ENCODE results near the gene MB21D2.
"Not testable (repeated sequence)": the region's sequence is repeated elsewhere in the genome, so short reads cannot be mapped to it uniquely, and the experiment has no call there.

MB21D2 gene, protein sequence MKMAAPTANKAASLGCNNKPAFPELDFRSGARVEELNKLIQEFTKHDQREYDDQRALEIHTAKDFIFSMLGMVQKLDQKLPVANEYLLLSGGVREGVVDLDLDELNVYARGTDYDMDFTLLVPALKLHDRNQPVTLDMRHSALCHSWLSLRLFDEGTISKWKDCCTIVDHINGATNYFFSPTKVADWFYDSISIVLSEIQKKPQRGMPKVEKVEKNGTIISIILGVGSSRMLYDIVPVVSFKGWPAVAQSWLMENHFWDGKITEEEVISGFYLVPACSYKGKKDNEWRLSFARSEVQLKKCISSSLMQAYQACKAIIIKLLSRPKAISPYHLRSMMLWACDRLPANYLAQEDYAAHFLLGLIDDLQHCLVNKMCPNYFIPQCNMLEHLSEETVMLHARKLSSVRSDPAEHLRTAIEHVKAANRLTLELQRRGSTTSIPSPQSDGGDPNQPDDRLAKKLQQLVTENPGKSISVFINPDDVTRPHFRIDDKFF

DNA sequence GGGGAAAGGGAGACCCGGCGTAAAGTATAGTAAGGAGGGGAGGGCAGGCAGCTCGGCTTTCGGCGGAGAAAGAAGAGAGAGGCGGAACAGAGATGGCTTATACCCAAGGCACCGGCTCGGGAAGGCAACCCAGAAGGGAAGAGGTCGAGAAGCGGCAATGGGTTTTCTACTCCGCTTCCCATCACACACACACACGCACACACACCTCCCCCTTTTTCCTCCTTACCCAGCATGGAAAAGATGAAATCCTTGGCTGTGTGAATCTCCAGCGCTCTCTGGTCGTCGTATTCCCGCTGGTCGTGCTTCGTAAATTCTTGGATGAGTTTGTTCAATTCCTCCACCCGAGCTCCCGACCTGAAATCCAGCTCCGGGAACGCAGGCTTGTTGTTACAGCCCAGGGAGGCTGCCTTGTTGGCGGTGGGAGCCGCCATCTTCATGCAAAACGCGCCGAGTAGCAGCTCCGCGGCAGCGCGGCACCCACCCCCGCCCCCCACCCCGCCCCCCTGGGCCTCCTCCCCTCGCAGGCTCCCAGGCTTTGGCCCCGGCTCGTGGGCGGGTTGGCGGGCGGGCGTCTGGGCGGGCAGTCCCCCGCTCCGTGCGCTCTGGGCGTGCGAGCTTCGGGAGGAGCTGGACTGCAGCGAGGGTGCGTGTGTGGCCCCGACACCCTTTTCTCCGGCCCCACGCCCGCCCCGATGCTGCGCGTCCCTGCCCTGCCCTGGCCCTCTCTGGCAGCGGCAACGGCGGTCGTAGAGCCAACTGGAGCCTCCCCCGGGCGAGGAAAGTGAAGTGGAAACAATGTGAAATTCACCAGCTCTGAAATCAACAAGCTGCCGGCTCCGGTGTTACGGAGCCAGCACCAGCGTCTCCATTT, at the start of gene MB21D2:
Gene MB21D2 (minus strand): TSS at position 453 of the 871 bp plus-strand sequence. CDS start 16 bp downstream, at position 437.
- DNase-seq (ENCODE audit: low read depth) = no peak

DNA sequence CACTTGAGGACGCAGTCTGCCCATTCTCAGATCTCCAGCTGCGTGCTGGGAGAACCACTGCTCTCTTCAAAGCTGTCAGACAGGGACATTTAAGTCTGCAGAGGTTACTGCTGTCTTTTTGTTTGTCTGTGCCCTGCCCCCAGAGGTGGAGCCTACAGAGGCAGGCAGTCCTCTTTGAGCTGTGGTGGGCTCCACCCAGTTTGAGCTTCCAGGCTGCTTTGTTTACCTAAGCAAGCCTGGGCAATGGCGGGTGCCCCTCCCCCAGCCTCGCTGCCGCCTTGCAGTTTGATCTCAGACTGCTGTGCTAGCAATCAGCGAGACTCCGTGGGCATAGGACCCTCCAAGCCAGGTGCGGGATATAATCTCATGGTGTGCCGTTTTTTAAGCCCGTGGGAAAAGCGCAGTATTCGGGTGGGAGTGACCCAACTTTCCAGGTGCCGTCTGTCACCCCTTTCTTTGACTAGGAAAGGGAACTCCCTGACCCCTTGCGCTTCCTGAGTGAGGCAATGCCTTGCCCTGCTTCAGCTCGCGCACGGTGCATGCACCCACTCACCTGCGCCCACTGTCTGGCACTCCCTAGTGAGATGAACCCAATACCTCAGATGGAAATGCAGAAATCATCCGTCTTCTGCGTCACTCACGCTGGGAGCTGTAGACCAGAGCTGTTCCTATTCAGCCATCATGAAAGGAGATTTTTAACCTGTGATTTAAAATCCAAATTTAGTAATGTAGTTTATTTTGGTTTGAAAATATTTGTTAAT, 47.5 kb upstream of the MB21D2 start:
- not testable (repeated sequence) for DNase-seq (ENCODE audit: low read depth)

DNA sequence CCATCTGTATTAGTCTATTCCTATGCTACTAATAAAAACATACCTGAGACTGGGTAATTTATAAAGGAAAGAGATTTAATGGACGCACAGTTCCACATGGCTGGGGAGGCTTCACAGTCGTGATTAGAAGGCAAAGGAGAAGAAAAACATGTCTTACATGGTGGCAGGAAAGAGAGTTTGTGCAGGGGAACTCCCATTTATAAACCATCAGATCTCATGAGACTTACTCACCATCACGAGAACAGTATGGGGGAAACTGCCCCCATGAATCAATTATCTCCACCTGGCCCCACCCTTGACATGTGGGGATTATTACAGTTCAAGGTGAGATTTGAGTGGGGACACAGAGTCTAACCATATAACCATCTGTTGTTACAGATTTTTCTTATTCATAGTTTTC, 42.1 kb upstream of the MB21D2 start:
- no peak for DNase-seq (ENCODE audit: low read depth)

DNA sequence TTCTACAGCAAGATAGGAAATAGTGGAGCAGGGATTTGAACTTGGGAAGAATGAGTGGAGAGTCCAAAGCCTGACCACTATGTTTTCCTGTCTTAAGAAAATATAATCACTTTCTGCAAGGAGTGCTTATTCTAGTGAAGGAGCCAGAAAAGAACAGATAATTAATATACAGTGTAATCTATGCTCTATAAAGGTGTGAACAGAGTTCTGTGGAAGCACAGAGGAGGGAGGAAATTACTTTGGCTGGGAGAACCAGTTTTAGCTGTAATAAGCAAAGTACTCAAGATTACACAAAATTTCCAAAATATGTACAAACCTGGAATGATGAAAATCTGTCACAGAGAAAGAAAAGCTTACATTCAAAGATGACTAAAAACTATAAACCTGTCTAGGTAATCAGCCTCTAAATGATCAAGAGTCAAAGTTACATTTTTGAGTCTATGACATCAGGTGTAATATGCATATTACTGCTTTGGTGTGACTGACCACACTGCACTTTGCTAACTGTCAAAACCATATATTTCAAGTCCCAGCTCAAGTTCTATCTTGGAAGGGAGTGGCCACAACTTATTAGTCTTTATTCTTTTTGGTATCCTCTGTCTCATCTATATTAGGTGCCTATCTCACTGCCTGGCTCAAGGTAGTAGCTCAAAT, 40.7 kb upstream of the MB21D2 start:
- no peak for DNase-seq (ENCODE audit: low read depth)

DNA sequence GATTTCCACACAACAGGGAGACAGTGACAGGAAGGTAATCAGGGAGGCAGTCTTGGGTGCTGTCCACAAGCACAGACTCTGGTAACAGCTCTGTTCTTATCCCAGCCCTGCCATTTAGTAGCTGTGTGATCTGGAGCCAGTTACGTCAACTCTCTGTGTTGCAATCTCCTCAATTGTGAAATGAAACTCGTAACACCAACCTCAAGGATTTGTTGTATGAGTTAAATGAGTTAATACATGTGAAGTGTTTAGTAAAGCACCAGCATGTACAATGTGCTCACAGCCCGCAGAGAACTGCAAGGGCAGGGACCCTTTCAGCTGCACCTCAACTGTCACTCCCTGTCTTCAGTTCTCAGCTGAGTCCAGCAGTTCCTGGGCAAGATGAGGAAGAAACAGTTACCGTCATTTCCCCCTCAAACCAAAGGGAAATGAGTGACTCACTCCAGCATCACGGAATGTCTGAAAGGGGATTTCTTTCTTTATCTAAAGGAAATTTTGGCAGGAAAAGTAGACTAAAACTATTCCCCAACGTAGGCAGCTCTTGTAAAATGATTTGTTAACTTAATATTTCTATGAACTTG, 39.9 kb upstream of the MB21D2 start:
- no peak for DNase-seq (ENCODE audit: low read depth)

DNA sequence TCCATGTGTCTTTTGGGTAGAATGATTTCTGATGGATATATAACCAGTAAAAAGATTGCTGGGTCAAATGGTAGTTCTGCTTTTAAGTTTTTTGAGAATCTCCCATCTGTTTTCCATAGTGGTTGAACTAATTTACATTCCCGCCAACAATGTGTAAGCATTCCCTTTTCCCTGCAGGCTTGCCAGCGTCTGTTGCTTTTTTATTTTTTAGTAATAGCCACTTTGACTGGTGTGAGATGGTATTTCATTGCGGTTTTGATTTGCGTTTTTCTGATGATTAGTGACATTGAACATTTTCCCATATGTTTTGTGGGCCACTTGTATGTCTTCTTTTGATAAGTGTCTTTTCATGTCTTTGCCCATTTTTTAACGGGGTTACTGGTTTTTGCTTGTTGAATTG, 36.3 kb upstream of the MB21D2 start:
- DNase-seq (ENCODE audit: low read depth) = no peak

DNA sequence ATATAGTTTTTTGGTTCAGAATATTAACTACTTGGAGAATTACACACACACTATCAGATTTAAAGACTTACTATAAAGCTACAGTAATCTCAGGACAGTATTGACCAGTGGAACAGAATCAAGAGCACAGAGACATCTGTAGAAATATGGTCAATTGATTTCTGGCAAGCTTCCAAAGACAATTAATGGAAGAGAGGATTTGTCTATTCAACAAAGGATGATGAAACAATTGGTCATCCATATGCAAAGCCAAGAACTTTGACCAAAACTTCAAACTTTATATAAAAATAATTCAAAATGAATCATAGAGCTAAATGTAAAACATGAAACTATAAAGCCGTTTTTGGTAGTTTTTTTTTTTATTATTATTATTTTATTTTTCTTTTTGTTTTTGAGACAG, 29.8 kb upstream of the MB21D2 start:
- no peak for DNase-seq (ENCODE audit: low read depth)

DNA sequence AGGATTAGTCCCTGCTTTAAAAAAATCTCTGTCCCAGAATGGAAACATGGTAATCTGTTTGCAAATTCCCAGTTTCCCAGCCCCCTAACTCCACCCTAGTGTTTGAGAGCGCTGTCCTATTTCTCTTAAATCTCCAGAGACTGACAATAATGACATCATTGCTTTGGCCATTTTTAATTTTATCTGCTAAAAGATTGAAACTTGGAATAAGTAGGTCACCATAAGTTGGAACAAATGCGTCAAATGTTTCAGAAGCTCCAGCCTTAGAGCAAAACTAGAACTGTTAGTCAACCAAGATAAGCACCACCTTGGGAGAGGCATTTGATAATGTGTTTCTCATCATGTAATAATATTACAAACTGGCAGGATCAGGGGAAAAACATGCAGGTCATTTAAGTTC, 25.7 kb upstream of the MB21D2 start:
- DNase-seq (ENCODE audit: low read depth) = no peak

DNA sequence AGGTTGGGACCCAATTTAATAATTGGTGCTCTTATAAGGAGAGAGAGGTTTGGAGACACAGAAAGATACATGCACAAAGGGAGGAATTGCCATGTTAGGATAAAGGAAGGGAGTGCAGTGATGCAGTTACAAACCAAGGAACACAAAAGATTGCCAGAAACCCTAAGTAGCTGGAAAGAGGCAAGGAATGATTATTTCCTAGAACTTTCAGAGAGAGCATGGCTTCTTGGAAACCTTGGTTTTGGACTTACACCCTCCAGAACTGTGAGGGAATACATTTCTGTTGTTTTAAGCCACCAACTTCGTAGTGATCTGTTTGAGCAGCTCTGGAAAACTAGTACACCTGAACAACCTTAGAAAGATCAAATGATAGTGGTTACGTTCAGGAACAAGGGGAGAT, 25.0 kb upstream of the MB21D2 start:
- no peak for DNase-seq (ENCODE audit: low read depth)

DNA sequence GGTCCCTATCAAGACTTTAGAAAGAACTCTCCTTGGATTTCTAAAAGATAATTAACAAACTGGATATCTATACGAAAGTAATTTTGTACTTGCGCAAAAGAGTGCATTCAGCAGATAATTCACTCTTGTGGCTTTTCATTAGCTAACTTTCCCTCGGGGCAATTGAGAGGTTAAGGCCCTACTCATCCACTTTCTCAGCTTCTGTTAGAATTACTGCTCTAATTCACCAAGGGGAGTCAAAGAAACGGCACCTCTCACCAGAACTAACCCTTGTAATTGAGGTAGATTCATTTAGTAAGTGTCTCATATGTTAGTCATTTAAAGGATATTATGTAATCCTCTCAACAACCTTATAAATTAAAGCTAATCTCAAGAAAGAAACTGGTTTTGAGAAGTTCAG, 22.5 kb upstream of the MB21D2 start:
- no peak for DNase-seq (ENCODE audit: low read depth)

DNA sequence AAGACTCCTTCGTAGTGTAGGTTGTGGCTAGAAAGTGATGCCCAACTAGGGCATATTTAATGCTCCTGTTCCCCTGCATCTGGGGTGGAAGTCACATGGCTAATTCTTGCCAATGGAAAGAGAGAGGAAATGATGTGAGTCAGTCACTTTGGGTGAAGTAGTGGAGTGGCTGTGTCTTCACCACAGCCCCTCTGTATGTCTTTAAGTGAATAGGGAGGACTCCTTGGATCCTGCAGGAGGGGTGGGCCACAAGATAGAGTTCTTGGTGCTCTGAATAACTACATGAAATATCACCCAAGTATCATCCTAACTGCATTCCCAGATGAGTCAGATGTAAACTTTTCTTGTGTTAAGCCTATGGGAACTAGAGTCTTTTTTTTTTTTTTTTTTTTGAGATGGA, 17.8 kb upstream of the MB21D2 start:
- DNase-seq (ENCODE audit: low read depth) = no peak

DNA sequence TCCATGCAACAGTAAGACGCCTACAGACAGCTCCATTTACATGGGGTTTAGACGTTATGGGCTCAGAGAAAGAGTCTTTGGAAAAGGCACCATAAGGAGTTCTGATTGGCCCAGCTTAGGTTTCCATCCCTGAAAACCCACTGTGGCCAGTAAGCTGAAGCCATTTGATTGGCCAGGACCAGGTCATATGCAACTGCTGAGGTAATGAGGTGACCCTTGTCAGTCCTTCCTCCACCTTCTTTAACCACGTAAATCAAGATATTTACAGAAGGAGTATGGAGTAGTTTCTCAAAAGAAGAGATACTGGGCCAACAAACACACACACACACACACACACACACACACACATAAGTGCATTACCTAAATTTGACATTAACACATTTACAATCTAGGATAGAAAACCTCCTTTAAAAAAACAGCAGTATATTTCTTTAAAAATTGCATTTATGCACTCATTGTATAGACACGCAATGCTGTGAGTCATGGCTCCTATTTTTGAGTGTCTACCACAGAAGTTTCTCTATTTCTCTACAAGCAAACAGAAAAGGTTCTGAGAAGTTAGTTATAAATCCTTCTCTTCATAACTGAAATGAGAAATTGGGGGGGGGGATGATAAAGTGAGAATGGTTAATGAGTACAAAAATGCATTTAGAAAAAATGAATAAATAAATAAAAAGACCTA, 16.3 kb upstream of the MB21D2 start:
- DNase-seq (ENCODE audit: low read depth) = no peak

DNA sequence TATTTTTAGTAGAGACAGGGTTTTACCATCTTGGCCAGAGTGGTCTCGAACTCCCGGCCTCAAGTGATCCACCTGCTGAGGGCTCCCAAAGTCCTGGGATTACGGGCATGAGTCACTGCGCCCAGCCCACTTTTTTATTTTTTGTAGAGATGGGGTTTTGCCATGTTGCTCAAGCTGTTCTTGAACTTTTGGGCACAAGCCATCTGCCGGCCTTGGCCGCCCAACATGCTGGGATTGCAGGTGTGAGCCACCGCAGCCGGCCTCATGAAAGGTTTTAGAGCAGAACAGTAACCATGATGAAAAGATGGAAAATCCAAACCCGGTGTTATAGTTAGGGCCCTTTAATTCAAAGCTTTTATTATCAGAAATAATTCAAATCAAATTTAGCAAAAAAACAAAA, 15.6 kb upstream of the MB21D2 start:
- no peak for DNase-seq (ENCODE audit: low read depth)

DNA sequence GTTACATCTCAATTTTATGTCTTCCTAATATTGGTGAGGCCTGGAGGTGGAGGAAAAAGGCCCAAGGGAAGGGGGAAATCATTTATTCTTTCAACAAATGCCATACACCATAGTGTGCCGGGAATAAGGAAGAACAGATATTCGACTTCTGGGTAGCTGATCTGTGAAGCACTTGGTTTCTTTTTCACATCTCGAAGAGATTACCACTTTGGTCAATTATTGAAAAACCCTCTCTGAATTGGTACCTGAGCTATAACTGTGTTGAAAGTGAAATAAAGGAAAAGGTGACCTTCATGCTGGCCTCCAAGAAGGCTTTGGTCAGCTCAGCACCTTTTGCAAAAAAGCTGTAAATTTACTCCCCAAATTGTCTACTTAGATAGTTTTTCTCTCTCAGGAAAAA, 14.2 kb upstream of the MB21D2 start:
- DNase-seq (ENCODE audit: low read depth) = no peak

DNA sequence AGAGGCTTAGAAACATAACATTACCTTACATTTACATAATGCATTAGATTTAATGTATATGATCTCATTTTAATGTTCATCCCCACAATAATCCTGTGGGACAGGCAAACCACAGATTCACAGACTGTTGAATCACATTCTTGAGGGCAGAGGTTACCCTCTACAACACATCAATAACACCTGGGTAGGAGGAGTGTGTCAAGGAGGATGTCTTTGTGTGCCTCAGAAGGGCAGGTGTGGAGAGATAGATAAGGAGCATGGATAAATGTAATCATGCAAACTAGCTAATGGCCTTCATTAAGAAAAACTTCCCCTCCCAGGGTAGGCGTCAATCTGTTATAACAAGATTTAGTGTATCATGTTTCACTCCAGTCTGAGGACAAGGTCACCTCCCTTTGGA, 12.9 kb upstream of the MB21D2 start:
- no peak for DNase-seq (ENCODE audit: low read depth)

DNA sequence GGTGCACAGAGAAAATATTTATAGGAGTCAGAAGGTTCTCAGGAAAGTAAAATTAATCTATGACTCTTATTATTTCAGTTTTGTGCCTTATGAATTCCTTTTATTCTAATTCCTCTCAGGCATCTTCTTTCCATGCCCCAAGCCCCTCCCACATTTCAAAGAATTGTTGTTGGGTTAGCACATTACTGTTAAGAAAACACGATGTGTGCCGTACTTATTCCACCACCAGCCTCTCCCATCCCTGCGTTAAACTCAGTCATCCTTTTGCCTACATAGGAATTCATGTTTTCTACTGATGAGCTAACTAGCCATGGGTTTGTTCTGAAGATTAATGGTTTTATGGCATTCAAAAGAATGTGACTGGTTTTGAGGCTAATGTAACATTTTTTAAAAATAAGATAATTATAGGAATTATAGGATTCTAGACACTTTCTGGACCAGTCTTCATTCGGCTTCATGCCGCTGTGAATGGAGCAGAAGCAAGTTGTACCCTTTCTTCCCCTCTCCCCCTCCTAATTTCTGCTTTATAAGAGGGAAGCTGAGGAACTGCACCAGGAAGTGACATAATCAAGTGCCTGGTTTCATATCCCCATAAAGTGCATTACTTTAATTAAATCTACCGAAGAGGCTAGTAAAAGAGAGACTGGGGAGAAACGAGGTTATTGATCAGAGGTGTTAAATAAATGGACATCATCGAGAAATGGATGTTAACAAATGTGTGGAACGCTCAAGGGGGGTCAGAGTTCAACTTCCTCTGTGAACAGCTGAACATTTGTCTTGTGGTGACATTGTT, 12.3 kb upstream of the MB21D2 start:
- DNase-seq (ENCODE audit: low read depth) = no peak

DNA sequence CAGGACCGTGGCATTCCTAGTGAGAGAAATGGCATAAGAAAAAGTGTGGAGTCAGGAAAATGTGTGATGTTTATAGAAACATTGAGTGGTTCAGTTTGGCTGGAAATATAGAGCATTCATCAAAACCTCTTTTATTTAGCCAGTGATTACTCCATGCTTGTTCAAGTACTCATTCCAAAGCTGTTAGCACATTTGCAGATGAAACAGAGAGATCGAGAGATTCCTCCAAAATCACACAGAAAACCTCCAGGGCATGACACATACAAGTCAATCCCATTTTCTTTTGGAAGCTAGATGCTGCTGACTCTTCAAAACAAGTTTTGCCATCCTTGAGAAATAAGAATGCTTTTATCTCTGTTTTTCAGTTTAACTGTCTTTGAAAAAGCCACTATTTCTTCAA, 11.5 kb upstream of the MB21D2 start:
- no peak for DNase-seq (ENCODE audit: low read depth)

DNA sequence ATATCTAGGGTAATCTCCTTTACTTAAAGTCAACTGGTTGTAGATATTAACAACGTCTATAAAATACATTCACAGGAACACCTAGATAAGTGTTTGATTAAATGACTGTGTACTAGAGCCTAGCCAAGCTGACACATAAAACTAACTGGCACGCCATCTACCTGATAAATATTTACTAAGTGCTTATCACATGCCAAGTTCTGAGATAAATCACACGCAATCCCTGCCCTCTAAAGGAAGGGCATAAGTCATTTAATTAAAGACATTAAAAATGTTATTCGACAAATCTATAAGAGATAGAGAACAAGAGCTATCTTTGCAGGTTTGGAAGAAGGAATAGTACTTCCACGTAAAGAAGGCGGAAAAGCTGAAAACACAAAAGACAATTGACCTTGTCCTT, 11.1 kb upstream of the MB21D2 start:
- no peak for DNase-seq (ENCODE audit: low read depth)

DNA sequence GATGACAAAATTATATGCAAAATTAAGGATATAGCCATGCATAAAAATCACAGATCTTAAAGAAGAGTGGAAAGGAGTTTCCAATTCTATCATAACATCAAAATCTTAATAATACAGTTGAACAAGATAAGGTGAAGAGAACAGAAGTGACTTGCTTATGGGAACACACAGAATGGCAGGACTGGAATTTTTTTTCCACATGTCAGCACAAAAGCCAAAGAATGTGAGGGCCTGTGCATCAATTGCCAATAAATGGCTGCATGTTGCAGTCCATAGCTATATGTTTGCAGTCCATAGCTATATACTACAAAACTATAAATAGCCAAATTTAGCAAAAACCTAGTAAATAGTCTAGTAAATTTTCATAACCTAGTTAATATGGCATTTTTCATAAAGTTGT, 10.4 kb upstream of the MB21D2 start:
- DNase-seq (ENCODE audit: low read depth) = no peak

DNA sequence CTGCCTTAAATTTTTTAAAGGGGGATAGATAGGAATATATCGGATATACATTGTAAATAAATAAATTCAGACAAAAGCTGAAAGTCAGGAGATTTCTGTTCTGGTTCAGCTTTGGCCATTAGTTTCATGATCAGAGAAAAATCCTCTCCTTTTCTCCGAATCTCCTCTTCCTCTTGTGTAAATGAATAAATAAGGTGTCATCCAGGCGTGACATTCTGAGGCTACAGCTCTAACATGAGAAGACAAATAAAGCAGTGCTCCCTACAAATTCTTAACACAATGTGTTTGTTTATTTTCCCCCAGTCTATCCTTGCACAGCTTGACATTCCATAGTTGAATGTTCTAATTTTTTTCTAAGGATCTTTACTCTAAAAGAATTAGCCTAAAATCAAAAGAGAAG, 9.4 kb upstream of the MB21D2 start:
- no peak for DNase-seq (ENCODE audit: low read depth)
